SJSA1 (cell line): Measurements from ENCODE around the gene TFF3. TPM values are rescaled to one million over a fixed set of nuclear protein-coding genes. Genes with fewer than 3 reads are reported as not detected.

Source experiments
- DNase-seq, 2 experiments: peaks; one replicate each; pipeline ENCODE4 v3.0.0-alpha.2; 2015 to 2020; ENCODE audit warnings: low spot score in 2 of 2, low read depth in 1 of 2
- H3K27ac ChIP-seq: fragments of 250-450 bp; sonication (Bioruptor Pico); 2 replicates; pipeline ENCODE4 v1.5.1; 2020; ENCODE audit warnings: mild to moderate bottlenecking, moderate library complexity
- H3K27me3 ChIP-seq: fragments of 250-450 bp; sonication (Bioruptor Pico); replicated peaks from 2 replicates; pipeline ENCODE4 v1.5.1; 2020; ENCODE audit warnings: mild to moderate bottlenecking, moderate library complexity
- H3K36me3 ChIP-seq: fragments of 250-450 bp; sonication (Bioruptor Pico); 2 replicates; pipeline ENCODE4 v1.5.1; 2020; ENCODE audit warnings: mild to moderate bottlenecking
- H3K4me1 ChIP-seq: fragments of 250-450 bp; sonication (Bioruptor Pico); replicated peaks from 2 replicates; pipeline ENCODE4 v1.6.1; 2021; ENCODE audit warnings: mild to moderate bottlenecking
- H3K4me3 ChIP-seq: fragments of 250-450 bp; sonication (Bioruptor Pico); 2 replicates; pipeline ENCODE4 v1.5.1; 2020; ENCODE audit warnings: mild to moderate bottlenecking
- H3K9me3 ChIP-seq: fragments of 250-450 bp; sonication (Bioruptor Pico); replicated peaks from 2 replicates; pipeline ENCODE4 v1.5.1; 2020; ENCODE audit warnings: mild to moderate bottlenecking
- total RNA-seq: library from RNA; depleted of rRNA; stranded (reverse); fragments of >200 nt; shearing (Covaris generic); gene quantifications from 2 replicates; pipeline ENCODE4 v1.2.3, GENCODE V29; 2014; rRNA removed

Gene TFF3, protein sequence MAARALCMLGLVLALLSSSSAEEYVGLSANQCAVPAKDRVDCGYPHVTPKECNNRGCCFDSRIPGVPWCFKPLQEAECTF
- not detected in 2 replicates for total RNA-seq

GRCh38 chr21:42315296-42315891 lies at the start of gene TFF3:
TSS of gene TFF3 (minus strand) at chr21:42315409. CDS start at chr21:42315374, 35 bp downstream.
- peak in 1 of 2 experiments; percentile 31 for DNase-seq
- Histone ChIP-seq H3K27me3 (no peaks in the 10 kb centered on the region), H3K4me3 (no peak within 1 kb of the TSS), H3K27ac (no peak within 1 kb of the TSS), H3K4me1 (peaks cover 22% of the 10 kb centered on the region), H3K9me3 (no peaks in the 10 kb centered on the region), H3K36me3 (no peaks in the 10 kb centered on the region)

DNA sequence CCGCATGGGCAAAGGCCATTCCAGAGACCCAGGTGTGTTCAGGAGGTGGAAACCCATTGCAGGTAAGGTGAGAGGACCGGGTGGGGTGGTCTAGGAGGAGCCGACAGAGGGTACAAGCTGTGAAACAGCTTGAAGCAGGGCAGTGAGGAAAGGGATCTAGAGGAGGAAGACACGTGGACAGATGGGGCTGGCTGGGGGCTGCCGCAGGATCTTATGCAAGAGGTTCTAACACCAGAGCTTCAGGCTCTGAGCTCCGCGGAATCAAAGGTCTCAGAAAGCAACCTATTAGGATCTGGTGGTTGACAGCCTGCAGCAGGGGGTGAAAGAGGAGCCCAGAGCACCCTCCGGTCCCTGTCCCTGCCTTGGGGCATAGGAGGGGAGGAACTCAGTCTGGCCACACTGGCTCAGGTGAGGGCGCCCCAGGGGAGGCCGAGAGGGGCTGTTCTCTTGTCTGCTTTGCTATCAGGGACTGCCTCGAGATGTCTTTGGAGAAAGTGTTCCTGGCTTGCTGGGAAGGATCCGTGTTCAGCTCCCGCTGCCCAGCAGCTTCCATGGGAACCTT lies 49.2 kb upstream of the TFF3 start:
- Histone ChIP-seq H3K27me3 (0 out of 2 replicates have a peak, but pooled peaks cover 3% of the 10 kb centered on the region), H3K27ac (no peak overlapping the region), H3K9me3 (no peaks in the 10 kb centered on the region), H3K36me3 (no peaks in the 10 kb centered on the region), H3K4me1 (peaks cover 12% of the 10 kb centered on the region), H3K4me3 (no peak overlapping the region)
- DNase-seq = no peak

DNA sequence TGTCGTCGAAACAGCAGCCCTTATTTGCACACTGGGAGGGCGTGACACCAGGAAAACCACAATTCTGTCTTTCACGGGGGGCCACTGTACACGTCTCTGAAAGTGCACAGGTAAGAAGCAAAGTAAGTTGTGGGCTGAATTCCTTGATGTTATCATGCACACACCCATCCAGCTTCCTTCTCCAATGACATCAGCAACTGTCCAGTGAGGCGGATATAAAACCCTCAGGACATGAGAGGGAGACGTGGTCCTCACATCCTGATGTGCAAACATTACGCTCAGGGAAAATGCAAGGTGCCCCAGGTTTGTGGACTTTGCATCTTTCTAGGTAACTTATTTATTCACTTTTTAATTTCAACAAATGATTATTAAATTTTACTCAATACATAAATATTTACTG lies 48.1 kb upstream of the TFF3 start:
- no peak for DNase-seq
- H3K36me3 ChIP-seq = no peaks in the 10 kb centered on the region
- H3K9me3 ChIP-seq = no peaks in the 10 kb centered on the region
- H3K4me1 ChIP-seq = peaks cover 12% of the 10 kb centered on the region
- 0 out of 2 replicates have a peak, but pooled peaks cover 3% of the 10 kb centered on the region for H3K27me3 ChIP-seq
- no peak overlapping the region for H3K4me3 ChIP-seq
- H3K27ac ChIP-seq = no peak overlapping the region

DNA sequence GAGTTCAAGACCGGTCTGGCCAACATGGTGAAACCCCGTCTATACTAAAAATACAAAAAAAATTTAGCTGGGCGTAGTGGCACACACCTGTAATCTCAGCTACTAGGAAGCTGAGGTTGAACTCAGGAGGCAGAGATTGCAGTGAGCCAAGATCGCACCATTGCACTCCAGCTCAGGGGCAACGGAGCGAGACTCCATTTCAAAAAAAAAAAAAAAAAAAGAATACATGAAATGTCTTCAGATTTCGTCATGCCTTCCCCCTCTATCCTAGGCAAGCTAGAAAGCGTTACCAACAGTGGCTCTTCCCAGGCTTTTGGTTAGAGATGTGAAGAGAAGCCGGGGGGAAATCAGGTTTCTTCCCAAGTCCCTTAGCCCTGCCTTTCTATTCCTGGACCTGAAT lies 47.5 kb upstream of the TFF3 start:
- no peaks in the 10 kb centered on the region for H3K36me3 ChIP-seq
- no peak overlapping the region for H3K27ac ChIP-seq
- no peak overlapping the region for H3K4me3 ChIP-seq
- no peaks in the 10 kb centered on the region for H3K9me3 ChIP-seq
- H3K27me3 ChIP-seq = 0 out of 2 replicates have a peak, but pooled peaks cover 3% of the 10 kb centered on the region
- DNase-seq = no peak
- peaks cover 12% of the 10 kb centered on the region for H3K4me1 ChIP-seq

GRCh38 chr21:42362198-42362597 lies 47.0 kb upstream of the TFF3 start:
- Histone ChIP-seq H3K27ac (no peak overlapping the region), H3K27me3 (0 out of 2 replicates have a peak, but pooled peaks cover 3% of the 10 kb centered on the region), H3K36me3 (no peaks in the 10 kb centered on the region), H3K4me3 (no peak overlapping the region), H3K4me1 (peaks cover 12% of the 10 kb centered on the region), H3K9me3 (no peaks in the 10 kb centered on the region)
- no peak for DNase-seq

GRCh38 chr21:42361286-42361685 lies 46.1 kb upstream of the TFF3 start:
- Histone ChIP-seq H3K4me1 (peaks cover 3% of the 10 kb centered on the region), H3K4me3 (no peak overlapping the region), H3K36me3 (no peaks in the 10 kb centered on the region), H3K9me3 (no peaks in the 10 kb centered on the region), H3K27me3 (0 out of 2 replicates have a peak, but pooled peaks cover 3% of the 10 kb centered on the region), H3K27ac (no peak overlapping the region)
- no peak for DNase-seq

DNA sequence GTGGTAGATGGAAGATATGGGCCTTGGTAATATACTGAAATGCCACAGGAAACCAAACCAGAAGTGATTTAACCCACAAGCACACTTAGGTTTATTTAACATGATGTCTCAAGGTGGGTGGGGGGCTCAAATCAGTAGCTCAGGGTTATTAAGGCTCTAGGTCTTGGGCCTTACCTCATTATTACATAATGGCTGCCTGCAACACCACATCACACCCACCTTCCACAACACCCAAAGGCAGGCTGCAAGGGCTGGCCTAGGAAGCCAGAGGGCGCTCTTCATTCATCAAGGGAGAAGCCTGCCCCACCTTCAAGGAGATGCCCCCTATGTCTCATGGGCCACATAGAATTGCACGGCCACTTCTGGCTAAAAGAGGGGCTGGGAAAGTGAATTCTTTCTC lies 45.1 kb upstream of the TFF3 start:
- DNase-seq = peak; percentile 51 to 64
- Histone ChIP-seq H3K9me3 (no peaks in the 10 kb centered on the region; the same call in 1 of the 2 replicates), H3K27ac (no peak overlapping the region), H3K4me3 (no peak overlapping the region), H3K4me1 (no peaks in the 10 kb centered on the region), H3K36me3 (no peaks in the 10 kb centered on the region), H3K27me3 (0 out of 2 replicates have a peak, but pooled peaks cover 3% of the 10 kb centered on the region)

DNA sequence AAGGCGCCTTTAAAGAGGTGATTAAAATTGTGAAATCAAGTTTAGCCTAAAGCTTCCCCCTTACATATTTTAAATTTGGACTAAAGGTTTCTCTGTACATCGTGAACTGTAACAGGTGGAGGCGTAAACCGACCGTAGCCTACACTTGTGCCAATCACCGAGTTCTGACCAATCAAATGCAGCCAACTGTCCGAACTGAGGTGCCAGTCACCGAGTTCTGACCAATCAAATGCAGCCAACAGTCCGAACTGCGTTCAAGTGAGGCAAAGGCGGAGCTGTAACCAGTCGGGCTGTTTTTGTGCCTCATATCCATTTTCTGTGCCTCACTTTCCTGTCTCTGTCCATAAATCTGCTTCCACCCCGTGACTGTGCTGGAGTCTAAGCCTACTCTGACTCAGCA lies 43.7 kb upstream of the TFF3 start:
- no peaks in the 10 kb centered on the region; the same call in 1 of the 2 replicates for H3K9me3 ChIP-seq
- H3K4me3 ChIP-seq = no peak overlapping the region
- DNase-seq = no peak
- 0 out of 2 replicates have a peak, but pooled peaks cover 3% of the 10 kb centered on the region for H3K27me3 ChIP-seq
- H3K36me3 ChIP-seq = no peaks in the 10 kb centered on the region
- no peaks in the 10 kb centered on the region for H3K4me1 ChIP-seq
- no peak overlapping the region for H3K27ac ChIP-seq

GRCh38 chr21:42358261-42358660 lies 43.1 kb upstream of the TFF3 start:
- Histone ChIP-seq H3K9me3 (no peaks in the 10 kb centered on the region; the same call in 1 of the 2 replicates), H3K4me3 (no peak overlapping the region), H3K4me1 (no peaks in the 10 kb centered on the region), H3K27ac (no peak overlapping the region), H3K27me3 (0 out of 2 replicates have a peak, but pooled peaks cover under 1% of the 10 kb centered on the region), H3K36me3 (no peaks in the 10 kb centered on the region)
- no peak for DNase-seq

GRCh38 chr21:42357307-42357706 lies 42.1 kb upstream of the TFF3 start:
- Histone ChIP-seq H3K27ac (no peak overlapping the region), H3K4me1 (no peaks in the 10 kb centered on the region), H3K36me3 (no peaks in the 10 kb centered on the region), H3K27me3 (no peaks in the 10 kb centered on the region), H3K4me3 (no peak overlapping the region), H3K9me3 (no peaks in the 10 kb centered on the region; the same call in 1 of the 2 replicates)
- DNase-seq = no peak

GRCh38 chr21:42356650-42357049 lies 41.4 kb upstream of the TFF3 start:
- Histone ChIP-seq H3K4me1 (no peaks in the 10 kb centered on the region), H3K27ac (no peak overlapping the region), H3K9me3 (no peaks in the 10 kb centered on the region; the same call in 1 of the 2 replicates), H3K27me3 (no peaks in the 10 kb centered on the region), H3K4me3 (no peak overlapping the region), H3K36me3 (no peaks in the 10 kb centered on the region)
- DNase-seq = no peak

GRCh38 chr21:42356046-42356445 lies 40.8 kb upstream of the TFF3 start:
- H3K9me3 ChIP-seq = no peaks in the 10 kb centered on the region; the same call in 1 of the 2 replicates
- H3K4me3 ChIP-seq = no peak overlapping the region
- no peak for DNase-seq
- no peaks in the 10 kb centered on the region for H3K36me3 ChIP-seq
- H3K4me1 ChIP-seq = no peaks in the 10 kb centered on the region
- H3K27me3 ChIP-seq = no peaks in the 10 kb centered on the region
- H3K27ac ChIP-seq = no peak overlapping the region

- H3K27ac ChIP-seq = no peak overlapping the region
- no peak for DNase-seq
- H3K27me3 ChIP-seq = no peaks in the 10 kb centered on the region
- H3K4me1 ChIP-seq = no peaks in the 10 kb centered on the region
- no peaks in the 10 kb centered on the region for H3K36me3 ChIP-seq
- H3K4me3 ChIP-seq = no peak overlapping the region
- no peaks in the 10 kb centered on the region; the same call in 1 of the 2 replicates for H3K9me3 ChIP-seq
These were observed 38.4 kb upstream of the TFF3 start for GRCh38 chr21:42353623-42354022.

DNA sequence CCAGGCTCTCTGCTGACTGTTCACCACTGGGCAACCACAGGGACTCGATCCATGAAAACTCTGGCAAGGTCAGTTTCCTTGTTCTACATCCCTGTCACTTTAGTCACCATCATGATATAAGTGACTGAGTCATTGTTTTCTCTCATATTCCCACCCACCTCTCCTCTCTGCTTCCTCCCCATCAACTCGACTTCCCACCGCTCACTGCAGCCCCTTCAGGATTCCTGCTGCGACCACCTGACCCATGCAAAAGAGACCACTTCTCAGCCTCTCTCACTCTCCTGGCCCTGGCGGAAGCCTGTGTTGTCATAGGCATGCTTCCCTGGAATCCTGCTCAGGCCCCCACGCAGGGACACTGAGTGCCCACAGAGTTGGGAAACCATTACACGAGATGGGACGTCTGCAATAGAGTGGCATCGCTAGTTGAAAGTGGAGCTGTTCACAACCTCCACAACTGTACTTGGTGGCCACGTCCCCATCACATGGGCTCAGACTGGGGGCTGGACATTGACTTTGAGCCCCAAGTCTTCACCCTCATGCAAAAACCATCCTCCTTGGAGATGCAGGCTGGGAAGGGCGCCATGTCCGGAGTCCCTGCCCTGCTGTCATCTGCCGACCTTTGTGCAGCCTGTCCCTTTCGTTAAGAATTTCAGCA lies 37.4 kb upstream of the TFF3 start:
- Histone ChIP-seq H3K27me3 (no peaks in the 10 kb centered on the region), H3K4me1 (no peaks in the 10 kb centered on the region), H3K9me3 (no peaks in the 10 kb centered on the region; the same call in 1 of the 2 replicates), H3K36me3 (no peaks in the 10 kb centered on the region), H3K4me3 (no peak overlapping the region), H3K27ac (no peak overlapping the region)
- DNase-seq = no peak
